ENCODE results near the gene TEX29.

GRCh38 chr13:111296417-111296816, 24.0 kb upstream of the TEX29 start:
- TF ChIP-seq POLR2A (IDR thresholded peaks at IDR 0.05) = no peak
- TF ChIP-seq, protein P1, sequence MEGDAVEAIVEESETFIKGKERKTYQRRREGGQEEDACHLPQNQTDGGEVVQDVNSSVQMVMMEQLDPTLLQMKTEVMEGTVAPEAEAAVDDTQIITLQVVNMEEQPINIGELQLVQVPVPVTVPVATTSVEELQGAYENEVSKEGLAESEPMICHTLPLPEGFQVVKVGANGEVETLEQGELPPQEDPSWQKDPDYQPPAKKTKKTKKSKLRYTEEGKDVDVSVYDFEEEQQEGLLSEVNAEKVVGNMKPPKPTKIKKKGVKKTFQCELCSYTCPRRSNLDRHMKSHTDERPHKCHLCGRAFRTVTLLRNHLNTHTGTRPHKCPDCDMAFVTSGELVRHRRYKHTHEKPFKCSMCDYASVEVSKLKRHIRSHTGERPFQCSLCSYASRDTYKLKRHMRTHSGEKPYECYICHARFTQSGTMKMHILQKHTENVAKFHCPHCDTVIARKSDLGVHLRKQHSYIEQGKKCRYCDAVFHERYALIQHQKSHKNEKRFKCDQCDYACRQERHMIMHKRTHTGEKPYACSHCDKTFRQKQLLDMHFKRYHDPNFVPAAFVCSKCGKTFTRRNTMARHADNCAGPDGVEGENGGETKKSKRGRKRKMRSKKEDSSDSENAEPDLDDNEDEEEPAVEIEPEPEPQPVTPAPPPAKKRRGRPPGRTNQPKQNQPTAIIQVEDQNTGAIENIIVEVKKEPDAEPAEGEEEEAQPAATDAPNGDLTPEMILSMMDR (IDR thresholded peaks at IDR 0.05) = no peak
